Brain pericyte (primary cell): ENCODE measurements around the gene DYNC1H1.
"Not testable (repeated sequence)": the region's sequence is repeated elsewhere in the genome, so short reads cannot be mapped to it uniquely, and the experiment has no call there.

Source experiments
- DNase-seq: peaks from one replicate; pipeline ENCODE4 v3.0.0-alpha.2; 2012; ENCODE audit warnings: low read depth, low spot score

DYNC1H1 gene

DNA sequence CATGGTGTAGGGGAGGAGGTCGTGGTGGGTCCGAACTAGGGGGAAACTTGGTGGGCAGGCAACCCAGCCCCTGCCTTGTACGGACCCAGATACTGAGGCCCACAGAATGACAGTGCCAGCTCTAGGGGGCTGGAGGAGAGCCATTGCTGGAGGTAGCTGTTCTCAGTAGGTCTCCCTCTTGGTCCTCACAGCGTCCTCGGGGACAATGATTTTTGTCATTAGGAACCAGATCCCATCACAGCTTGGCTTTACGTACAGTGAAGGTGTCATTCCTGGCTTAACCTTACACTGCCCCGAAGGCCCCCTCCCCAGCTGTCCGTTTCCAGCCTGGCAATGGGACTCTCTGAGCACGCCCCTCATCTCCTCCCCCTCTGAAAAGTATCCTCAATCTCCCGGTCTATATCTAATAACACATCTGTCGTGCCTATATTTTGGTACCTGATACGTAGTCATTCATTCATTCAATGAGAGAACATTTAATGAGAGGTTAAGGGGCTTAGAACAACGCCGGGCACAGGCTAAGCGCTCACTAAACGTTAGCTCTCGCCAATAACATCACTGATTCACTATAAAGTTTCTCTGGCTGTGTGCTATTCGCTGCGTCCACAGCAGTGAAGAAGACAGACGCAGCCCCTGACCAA, 597 bp upstream of the DYNC1H1 start:
- no peak for DNase-seq

DNA sequence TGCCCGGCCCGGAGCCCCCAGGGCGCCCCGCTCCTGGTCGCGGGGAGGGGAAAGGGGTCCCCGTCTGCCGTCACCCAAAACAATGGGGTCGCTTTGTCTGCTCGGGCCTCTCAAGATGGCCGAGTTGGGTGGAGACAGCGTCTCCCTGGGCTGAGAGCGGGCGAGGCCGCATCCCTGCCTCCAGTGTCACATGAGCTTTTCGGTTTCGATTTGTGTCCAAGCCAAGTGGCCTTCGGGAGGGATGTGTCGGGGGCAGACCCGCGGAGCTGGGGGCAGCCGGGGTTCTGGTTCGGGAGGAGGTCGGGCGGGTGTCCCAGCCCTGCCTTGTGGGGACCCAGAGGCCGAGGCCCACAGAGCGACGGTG, 790 bp downstream of the DYNC1H1 start:
- no peak for DNase-seq

DNA sequence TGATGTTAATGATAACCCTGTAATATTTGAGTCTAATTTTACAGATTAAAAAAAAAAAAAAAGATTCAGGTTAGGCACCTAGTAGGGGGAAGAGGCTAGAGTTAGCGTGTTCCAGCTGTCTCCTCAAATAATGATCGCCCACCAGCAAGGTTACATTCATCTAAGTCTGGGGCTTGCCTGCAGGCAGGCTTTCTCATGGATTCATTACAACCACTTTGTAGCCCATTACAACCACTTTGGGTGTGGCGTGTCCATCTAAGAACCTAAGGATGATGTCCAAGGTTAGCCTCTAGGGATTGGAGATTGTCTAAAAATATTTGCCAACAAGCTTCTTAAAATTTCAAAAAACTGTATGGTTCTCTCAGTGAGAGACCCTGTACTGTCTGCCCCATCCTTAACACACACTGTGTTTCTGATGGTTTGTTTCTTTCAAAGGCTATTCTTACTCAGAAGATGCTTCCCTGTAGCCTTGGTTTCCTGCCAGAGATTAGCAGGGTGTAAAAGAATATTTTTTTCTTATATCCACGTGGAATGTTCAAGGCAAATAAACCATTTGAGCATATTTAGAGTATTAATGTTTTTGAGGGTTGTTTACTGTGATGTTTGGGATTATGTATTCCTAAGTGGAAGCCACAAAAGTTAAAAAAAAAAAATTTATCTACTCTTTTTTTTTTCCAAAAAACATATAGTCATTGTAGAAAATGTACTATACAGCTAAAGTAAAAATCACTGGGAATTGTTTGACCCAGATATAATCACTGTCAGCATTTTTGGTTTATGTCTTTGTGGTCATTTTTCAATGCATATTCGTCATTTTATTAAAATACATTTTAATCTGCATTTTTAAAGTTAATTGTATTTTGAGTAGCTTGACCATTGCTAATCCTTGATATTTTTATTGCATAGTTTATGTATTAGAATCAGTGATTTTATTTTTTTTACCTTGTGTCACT, 1.7 kb downstream of the DYNC1H1 start:
- DNase-seq = no peak

DNA sequence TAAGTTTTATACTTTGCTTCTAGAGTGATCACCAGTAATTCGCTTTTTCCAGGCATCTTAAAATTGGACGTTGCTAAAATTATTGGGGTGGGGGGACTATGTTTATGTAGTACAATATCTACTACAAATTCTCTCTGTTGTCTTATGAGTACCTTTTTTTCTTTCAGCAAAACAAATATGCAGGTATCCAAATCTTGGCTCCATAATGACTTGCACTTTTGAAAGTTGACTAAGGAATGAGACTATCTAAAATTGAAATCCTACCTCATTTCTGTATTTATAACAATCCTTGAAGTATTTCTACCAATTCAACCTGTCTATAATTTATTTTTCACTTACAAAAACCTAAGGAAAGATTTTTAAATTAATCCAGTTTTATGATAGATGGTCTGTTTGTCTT, 2.4 kb downstream of the DYNC1H1 start:
- no peak for DNase-seq

DNA sequence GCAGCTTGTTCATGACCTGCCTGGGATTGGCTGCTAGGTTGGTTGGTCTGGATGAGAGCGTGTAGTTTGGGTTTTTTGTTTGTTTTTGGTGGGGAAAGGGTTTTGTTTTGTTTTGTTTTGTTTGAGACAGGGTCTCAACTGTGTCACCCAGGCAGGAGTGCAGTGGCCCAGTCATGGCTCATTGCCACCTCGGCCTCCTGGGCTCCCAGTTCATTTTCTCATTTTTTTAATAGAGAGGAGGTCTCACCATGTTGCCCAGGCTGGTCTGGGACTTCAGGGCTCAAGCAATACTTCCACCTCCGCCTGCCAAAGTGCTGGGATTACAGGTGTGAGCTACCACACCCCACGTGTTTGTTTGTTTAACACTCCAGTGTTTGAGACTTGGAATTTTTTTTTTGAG, 3.8 kb downstream of the DYNC1H1 start:
- DNase-seq = no peak

DNA sequence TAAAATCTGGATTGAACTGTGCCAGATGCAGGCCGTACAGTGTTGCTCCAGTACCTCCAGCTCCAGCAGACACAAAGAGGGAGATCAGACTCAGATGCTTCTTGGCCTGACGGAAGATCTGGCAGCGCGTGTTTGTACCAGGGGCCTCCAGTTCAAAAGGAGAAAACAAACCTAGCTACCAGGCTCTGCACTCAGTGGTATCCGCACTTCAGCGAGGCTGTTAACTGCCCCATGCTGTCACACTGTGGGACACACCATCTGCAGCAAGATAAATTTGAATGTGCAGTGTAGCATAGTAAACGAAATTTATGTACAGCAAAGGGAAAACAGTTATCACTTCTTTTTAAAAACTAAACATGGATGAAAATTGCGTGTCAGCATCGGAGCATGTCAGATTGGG, 5.1 kb downstream of the DYNC1H1 start:
- no peak for DNase-seq

DNA sequence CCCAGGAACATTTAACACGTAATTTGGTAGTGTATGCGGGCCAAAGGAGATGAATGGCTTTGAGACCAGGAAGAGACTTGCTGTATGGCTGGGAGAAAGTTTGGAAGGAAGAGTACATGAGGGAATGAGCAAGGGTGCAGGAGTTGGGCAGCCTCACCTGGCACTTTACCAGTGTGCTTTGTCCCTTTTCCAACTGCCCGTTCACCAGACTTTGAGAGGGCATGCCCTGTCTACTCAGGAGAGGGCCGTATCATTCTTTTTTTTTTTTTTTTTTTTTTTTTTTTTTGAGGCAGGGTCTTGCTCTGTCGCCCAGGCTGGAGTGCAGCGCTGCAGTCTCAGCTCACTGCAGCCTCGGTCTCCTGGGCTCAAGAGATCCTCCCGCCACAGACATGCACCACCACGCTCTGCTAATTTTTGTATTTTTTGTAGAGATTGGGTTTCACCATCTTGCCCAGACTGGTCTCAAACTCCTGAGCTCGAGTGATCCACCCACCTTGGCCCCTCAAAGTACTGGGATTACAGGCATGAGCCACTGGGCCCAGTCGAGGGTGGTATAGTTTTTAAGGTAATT, 6.5 kb downstream of the DYNC1H1 start:
- no peak for DNase-seq

DNA sequence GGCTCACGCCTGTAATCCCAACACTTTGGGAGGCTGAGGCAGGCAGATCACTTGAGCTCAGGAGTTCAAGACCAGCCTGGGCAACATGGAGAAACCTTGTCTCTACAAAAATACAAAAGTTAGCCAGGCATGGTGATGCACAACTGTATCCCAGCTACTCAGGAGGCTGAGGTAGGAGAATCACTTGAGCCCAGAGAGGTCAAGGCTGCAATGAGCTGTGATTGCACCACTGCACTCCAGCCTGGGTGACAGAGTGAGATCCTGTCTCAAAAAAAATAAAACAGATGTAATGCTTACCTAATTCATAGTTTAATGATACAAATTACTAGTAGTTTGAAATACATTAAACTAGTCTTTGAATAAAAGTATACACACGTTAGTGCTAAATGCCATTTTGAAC, 7.1 kb downstream of the DYNC1H1 start:
- not testable (repeated sequence) for DNase-seq

DNA sequence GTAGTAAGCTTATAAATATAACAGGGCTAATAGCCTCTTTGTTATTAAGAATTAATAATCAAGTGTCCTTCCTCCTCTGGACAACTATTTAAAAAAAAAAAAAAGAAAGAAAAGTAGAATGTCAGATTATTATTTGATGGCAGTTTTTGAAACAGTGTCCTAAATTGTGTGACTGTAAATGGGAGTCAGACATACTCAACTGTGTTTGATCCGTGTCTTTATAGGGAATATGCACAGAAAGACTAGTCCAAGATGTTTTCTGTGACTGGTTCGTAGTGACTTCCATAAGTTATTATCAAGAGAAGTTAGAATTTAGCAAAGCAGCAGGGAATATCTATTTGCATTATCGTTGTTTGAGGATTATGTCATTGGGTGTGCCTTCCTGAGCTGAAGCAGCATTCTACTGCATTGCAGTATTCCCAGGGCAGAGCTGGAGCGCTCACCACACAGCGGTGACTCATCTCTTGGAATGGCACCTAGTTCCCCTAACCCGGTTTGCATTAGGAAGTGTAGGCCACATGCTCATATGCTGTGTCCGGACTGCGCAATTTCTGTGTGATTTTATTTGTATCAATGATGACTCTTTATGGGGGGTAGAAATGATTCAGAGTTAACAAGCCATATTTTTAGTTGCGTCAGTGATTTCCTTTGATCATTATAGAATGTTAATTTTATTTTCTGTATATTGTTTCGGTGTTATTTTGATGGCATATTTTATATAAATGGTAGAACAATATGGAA, 7.9 kb downstream of the DYNC1H1 start:
- DNase-seq = peak; percentile 91

DNA sequence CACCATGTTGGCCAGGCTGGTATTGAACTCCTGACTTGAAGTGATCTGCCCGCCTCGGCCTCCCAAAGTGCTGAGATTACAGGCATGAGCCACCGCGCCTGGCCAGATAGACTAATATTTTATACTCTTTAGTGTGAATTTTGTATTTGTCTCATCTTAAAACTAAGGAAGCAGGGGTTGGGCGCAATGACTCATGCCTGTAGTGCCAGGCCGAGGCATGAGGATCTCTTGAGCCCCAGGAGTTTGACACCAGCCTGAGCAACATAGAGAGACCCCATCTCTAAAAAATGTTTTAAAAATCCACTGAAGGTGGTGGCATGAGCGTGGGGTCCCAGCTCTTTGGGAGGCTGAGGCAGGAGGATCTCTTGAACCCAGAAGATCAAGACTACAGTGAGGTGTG, 9.0 kb downstream of the DYNC1H1 start:
- no peak for DNase-seq

DNA sequence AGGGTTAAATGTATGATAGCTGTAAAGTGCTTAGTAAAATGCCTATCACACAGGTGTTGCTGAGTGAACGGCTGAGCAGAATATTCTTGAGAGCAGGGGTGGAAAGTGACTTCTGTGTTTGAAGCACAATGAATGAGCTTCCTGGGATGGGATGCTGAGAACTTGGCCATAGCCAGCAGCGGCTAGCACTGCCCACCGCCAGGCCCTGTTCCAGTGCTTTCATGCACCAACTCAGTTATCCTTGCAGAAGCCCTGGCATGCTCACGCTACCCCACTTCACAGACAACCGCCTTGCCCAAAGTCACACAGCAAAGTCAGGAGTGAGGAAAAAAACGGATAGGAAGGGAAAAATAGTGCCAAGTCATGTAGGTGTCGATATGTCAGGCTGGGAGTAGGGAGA, 10.9 kb downstream of the DYNC1H1 start:
- no peak for DNase-seq

DNA sequence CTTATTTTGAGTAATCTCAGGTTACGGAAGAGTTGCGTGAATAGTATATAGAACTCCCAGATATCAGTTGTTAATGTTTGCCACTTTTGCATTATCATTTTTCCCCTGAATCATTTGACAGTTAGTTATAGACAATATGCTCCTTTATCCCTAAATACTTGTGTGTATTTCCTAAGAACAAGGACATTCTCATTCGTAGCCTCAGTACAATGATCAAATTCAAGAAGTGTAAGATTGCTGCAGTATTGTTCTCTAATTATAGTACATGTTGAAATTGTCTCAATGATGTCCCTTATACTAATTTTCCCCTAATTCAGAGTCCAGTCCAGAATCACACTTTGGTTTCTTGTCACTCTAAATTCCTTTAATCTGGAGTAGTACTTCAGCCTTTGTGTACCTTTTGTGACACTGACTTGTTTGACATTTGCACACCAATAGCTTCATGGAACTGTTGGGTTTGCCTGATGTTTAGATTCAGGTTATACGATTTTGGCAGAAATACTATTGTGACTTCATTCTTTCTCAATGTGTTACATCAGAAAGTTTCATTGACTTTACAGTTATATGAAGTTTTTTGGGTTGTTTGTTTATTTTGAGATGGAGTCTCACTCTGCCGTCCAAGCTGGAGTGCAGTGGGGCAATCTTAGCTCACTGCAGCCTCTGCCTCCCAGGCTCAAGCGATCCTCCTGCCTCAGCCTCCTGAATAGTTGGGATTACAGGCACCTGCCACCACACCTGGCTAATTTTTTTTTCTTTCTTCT, 13.1 kb downstream of the DYNC1H1 start:
- no peak for DNase-seq

DNA sequence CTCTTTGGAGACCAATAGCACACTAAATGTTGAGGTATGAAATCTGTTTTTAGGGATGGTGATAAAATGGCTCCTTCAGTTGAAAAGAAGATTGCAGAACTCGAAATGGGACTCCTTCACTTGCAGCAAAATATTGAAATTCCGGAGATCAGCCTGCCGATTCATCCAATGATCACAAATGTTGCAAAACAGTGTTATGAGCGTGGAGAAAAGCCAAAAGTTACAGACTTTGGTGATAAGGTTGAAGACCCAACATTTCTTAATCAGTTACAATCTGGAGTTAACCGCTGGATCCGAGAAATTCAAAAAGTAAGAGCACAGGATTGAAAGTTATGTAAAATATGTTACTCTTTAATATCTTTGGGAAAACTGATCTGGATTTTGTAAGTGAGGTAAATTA, 15.3 kb downstream of the DYNC1H1 start:
- DNase-seq = no peak

DNA sequence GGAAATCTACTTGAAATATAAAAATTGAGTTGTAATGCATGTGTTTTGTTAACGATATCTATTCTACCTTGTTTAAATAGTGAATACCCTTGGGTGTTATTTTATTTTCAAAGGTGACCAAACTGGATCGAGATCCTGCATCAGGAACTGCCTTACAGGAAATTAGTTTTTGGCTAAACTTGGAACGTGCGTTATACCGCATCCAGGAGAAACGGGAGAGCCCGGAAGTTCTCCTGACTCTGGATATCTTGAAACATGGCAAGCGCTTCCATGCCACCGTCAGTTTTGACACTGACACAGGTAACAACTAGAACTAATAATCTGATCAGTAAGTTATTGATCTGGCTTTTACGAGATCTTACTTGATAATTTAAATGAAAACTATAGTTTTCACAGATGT, 15.9 kb downstream of the DYNC1H1 start:
- no peak for DNase-seq

DNA sequence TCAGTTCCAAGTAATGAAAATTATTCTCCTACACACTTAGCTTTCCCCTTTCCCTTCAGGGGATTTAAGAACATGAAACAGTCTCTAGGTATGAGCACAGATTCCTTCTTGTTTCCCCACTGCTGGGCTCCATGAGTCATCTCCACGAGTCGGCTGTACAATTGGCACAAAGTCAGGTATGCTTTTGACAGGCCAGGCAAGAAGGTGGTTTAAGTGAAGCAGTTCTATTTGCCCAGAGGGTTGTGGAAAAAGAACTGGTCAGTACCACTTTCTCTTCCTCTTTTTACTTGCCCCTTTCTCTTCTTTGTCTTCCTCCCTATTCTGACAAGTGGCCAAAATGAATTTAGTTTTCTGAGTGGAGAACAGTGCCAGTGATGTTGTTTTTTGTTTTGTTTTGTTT, 16.3 kb downstream of the DYNC1H1 start:
- peak; percentile 73 for DNase-seq

DNA sequence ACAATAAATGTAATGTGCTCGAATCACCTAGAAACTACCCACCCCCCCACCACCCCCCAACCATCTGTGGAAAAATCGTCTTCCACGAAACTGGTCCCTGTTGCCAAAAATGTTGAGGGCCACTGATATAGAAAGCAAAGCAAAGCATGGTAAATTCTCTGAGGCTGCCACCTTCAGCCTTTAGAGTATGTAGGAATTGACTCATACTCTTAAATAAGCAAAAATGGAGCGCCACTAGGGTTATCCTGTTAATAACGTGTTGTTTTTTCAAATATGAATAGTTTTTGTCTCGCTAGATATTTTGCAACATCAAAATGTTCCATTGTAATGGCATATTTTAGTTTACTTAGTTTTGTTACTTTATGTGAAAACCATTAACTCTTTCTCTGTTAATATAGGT, 18.2 kb downstream of the DYNC1H1 start:
- no peak for DNase-seq

DNA sequence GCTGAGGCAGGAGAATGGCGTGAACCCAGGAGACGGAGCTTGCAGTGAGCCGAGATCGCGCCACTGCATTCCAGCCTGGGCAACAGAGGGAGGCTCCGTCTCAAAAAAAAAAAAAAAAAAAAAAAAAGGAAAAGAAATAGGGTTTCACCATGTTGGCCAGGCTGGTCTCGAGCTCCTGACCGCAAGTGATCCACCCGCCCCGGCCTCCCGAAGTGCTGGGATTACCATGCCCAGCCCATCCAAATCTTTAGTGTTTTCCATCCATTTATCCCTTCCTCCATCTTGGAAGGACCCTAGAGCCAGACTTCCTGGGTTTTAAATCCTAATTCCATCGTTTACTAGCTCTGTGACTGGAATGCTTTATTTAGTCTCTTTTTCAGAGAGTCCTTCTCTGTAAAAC, 20.5 kb downstream of the DYNC1H1 start:
- not testable (repeated sequence) for DNase-seq

DNA sequence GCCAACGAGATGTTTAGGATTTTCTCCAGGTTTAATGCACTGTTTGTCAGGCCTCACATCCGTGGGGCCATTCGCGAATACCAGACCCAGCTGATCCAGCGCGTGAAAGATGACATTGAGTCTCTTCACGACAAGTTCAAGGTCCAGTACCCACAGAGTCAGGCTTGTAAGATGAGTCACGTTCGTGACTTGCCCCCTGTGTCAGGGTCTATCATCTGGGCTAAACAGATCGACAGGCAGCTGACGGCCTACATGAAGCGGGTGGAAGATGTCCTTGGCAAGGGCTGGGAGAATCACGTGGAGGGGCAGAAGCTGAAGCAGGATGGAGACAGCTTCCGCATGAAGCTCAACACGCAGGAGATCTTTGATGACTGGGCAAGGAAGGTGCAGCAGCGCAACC, 21.6 kb downstream of the DYNC1H1 start:
- DNase-seq = no peak

DNA sequence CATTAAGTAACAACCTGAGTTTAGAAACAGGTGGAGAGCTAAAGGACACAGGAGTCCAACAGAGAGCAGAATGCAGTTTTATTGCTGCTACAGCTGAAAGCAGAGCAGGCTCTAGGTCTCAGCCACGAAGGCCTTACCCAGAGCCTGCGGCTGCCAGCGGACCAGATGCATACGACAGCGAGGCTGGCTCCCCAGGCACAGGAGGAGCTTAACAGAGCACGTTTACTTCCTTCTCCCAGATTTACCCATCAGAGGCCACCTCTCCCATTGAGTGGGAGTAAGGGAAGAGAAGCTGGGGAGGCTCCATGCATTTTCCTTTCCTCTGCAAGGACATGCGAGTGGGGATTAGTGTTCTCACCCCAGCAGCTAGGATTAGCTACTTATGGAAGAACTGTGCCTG, 22.6 kb downstream of the DYNC1H1 start:
- DNase-seq = no peak

DNA sequence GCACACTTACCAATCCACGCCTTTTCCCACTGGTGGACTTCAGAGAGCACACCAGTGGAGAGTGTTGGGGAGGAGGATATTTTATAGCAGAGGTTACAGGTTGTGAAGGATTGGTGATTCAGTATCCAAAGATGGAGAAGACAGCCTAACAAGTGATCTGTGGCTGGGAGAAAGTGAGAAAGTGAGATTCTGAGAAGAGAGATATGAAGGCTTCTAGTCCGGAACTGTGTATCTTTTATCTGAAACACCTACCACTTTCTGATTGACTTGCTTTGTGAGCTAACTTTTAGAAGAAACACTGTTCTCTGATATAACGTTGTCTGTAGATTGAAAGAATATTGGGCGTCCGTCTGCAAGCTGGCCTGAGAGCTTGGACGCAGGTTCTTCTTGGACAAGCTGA, 24.0 kb downstream of the DYNC1H1 start:
- DNase-seq = no peak

DNA sequence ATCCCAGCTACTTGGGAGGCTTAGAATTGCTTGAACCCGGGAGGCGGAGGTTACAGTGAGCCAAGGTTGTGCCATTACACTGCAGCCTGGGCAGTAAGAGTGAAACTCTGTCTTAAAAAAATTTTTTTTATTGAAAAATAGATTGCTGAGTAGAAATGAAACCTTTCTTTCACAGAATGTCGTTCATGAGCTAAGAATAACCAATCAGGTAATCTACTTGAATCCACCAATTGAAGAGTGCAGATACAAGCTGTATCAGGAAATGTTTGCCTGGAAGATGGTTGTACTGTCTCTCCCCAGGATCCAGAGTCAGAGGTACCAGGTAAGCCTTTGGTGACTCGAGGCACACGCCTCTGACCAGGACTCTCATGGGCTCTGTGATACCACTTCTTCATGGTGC, 27.0 kb downstream of the DYNC1H1 start:
- no peak for DNase-seq
